Breast epithelium (tissue), 4 donors: Measurements from ENCODE around the gene FSIP1. TPM values are rescaled to one million over a fixed set of nuclear protein-coding genes. Genes with fewer than 3 reads are reported as not detected.

Experiments
- DNase-seq, 2 donors: peaks; one replicate each; pipeline ENCODE4 v3.0.0-alpha.2; 2019; ENCODE audit warnings: low spot score in 2 of 2
- H3K27ac ChIP-seq, 2 donors: fragments of 200-600 bp; sonication (generic) in 1 of 2; one replicate each; pipeline ENCODE4 v1.5.1; 2016 to 2019; ENCODE audit warnings: mild to moderate bottlenecking in 1 of 2
- H3K27me3 ChIP-seq, 2 donors: fragments of 200-600 bp; sonication (generic) in 1 of 2; one replicate each; pipeline versions ENCODE4 v1.5.1 to v1.6.0; 2017 to 2019; ENCODE audit warnings: control low read depth in 1 of 2, mild to moderate bottlenecking in 1 of 2
- H3K36me3 ChIP-seq: fragments of 200-600 bp; one replicate; pipeline ENCODE4 v1.5.1; 2019
- H3K4me1 ChIP-seq, 2 donors: fragments of 200-600 bp; sonication (generic); one replicate each; pipeline ENCODE4 v1.5.1; 2016 to 2019; ENCODE audit warnings: control low read depth in 1 of 2
- H3K4me3 ChIP-seq, 3 donors: fragments of 200-600 bp; sonication (generic); 1 replicate in 2 of 3; 2 replicates in 1 of 3; pipeline ENCODE4 v1.5.1; 2016 to 2019; ENCODE audit warnings: mild to moderate bottlenecking in 3 of 3, moderate library complexity in 2 of 3
- H3K9me3 ChIP-seq, 2 donors: fragments of 200-600 bp; sonication (generic) in 1 of 2; one replicate each; pipeline ENCODE4 v1.5.1; 2016 to 2019; ENCODE audit warnings: control low read depth in 1 of 2
- CTCF ChIP-seq, 3 donors: fragments of 450-650 bp; IDR thresholded peaks; one replicate each; pipeline ENCODE4 v1.5.1; 2016 to 2017; ENCODE audit warnings: antibody characterized with exemption in 3 of 3, mild to moderate bottlenecking in 3 of 3, moderate library complexity in 3 of 3
- POLR2A ChIP-seq: fragments of 450-650 bp; IDR thresholded peaks from one replicate; pipeline ENCODE4 v1.6.1; 2016; ENCODE audit warnings: antibody characterized with exemption, mild to moderate bottlenecking, moderate library complexity
- POLR2AphosphoS5 ChIP-seq, 3 donors: sonication (generic); formaldehyde crosslinking; IDR thresholded peaks; one replicate each; pipeline ENCODE4 v1.6.1; 2017; ENCODE audit warnings: antibody characterized with exemption in 3 of 3
- intact Hi-C: fragments of 100-400 bp; cut with DNase I; formaldehyde crosslinking; loops from one replicate; pipeline ENCODE4 v1.15.1; 2023; ENCODE audit warnings: low total_unique reads
- total RNA-seq, 3 donors: library from RNA; depleted of rRNA; stranded (reverse); fragments of >200 nt; gene quantifications; one replicate each; pipeline ENCODE4 v1.1.0, GENCODE V29; 2016

Gene FSIP1
- total RNA-seq, 3 donors from 2014 or later = 0.32 to 23.3 (median 16.2) TPM

GRCh38 chr15:39582286-39582976, 200.2 kb downstream of the FSIP1 start:
- Histone ChIP-seq H3K27ac (peak overlapping the region; percentile 96), H3K9me3 (no peaks in the 10 kb centered on the region), H3K4me1 (peaks cover 6 to 9% of the 10 kb centered on the region in 2 donors), H3K36me3 (no peaks in the 10 kb centered on the region), H3K27me3 (no peaks in the 10 kb centered on the region), H3K4me3 (peak overlapping the region; percentile 55 to 88 (median 71))
- TF ChIP-seq POLR2A = no peak
- TF ChIP-seq CTCF (IDR thresholded peaks at IDR 0.05) = no peak
- TF ChIP-seq POLR2AphosphoS5 (IDR thresholded peaks at IDR 0.05) = peak in 1 of 3 donors; percentile 51
- intact Hi-C loops = loop anchor here (5.0 kb wide), 1 partner anchor 410 kb away; no protein-coding TSS in a partner anchor
- DNase-seq = no peak

- Histone ChIP-seq H3K36me3 (no peaks in the 10 kb centered on the region), H3K4me3 (peak overlapping the region; percentile 55 to 88 (median 71)), H3K27me3 (no peaks in the 10 kb centered on the region), H3K27ac (peak overlapping the region; percentile 96), H3K9me3 (no peaks in the 10 kb centered on the region), H3K4me1 (peaks cover 3 to 9% of the 10 kb centered on the region in 2 donors)
- intact Hi-C loops = loop anchor here (5.0 kb wide), 1 partner anchor 410 kb away; no protein-coding TSS in a partner anchor
- peak in 1 of 3 donors; percentile 44 for TF ChIP-seq POLR2AphosphoS5 (IDR thresholded peaks at IDR 0.05)
- no peak for TF ChIP-seq POLR2A
- peak in 2 of 3 donors; percentile 33 to 37 for TF ChIP-seq CTCF (IDR thresholded peaks at IDR 0.05)
- peak; percentile 71 to 74 for DNase-seq
These were observed 200.8 kb downstream of the FSIP1 start for GRCh38 chr15:39581793-39582285.

GRCh38 chr15:39581242-39581792, 201.3 kb downstream of the FSIP1 start:
- Histone ChIP-seq H3K9me3 (no peaks in the 10 kb centered on the region), H3K27me3 (no peaks in the 10 kb centered on the region), H3K36me3 (no peaks in the 10 kb centered on the region), H3K4me3 (peak overlapping the region; percentile 55 to 88 (median 71)), H3K4me1 (peaks cover 3 to 7% of the 10 kb centered on the region in 2 donors), H3K27ac (peak overlapping the region; percentile 96)
- intact Hi-C loops = loop anchor here (5.0 kb wide), 1 partner anchor 409 kb away; no protein-coding TSS in a partner anchor
- DNase-seq = no peak
- peak; percentile 7 for TF ChIP-seq POLR2A
- no peak for TF ChIP-seq POLR2AphosphoS5 (IDR thresholded peaks at IDR 0.05)

GRCh38 chr15:39580485-39581241, 202.0 kb downstream of the FSIP1 start, which contains the start of gene THBS1:
TSS of gene THBS1 (plus strand) at chr15:39581079. CDS start at chr15:39581858, 779 bp downstream.
- Histone ChIP-seq H3K36me3 (no peaks in the 10 kb centered on the region), H3K4me1 (peaks cover under 1 to 3% of the 10 kb centered on the region in 2 donors), H3K27me3 (no peaks in the 10 kb centered on the region), H3K9me3 (no peaks in the 10 kb centered on the region), H3K27ac (peak within 1 kb of the TSS; percentile 96), H3K4me3 (peak within 1 kb of the TSS; percentile 55 to 88 (median 71))
- intact Hi-C loops = loop anchor here (5.0 kb wide), 1 partner anchor 408 kb away; no protein-coding TSS in a partner anchor
- peak; percentile 82 to 94 for DNase-seq
- TF ChIP-seq POLR2AphosphoS5 (IDR thresholded peaks at IDR 0.05) (peak; percentile 93 to 97 (median 96)), POLR2A (peak; percentile 88), CTCF (IDR thresholded peaks at IDR 0.05) (peak in 1 of 3 donors; percentile 11)

- no peaks in the 10 kb centered on the region for H3K27me3 ChIP-seq
- TF ChIP-seq CTCF (IDR thresholded peaks at IDR 0.05) = peak; percentile 76 to 99 (median 89)
- TF ChIP-seq POLR2AphosphoS5 (IDR thresholded peaks at IDR 0.05) = peak in 1 of 3 donors; percentile 13
- TF ChIP-seq POLR2A = no peak
- intact Hi-C loops = loop anchor here (5.0 kb wide), 1 partner anchor 408 kb away; no protein-coding TSS in a partner anchor
- no peaks in the 10 kb centered on the region for H3K9me3 ChIP-seq
- DNase-seq = peak; percentile 93
- H3K36me3 ChIP-seq = no peaks in the 10 kb centered on the region
- H3K4me3 ChIP-seq = peak overlapping the region; percentile 55 to 88 (median 71)
- H3K27ac ChIP-seq = peak overlapping the region; percentile 96
- peaks cover 0 to 3% of the 10 kb centered on the region in 2 donors for H3K4me1 ChIP-seq
These were observed 202.5 kb downstream of the FSIP1 start for GRCh38 chr15:39580117-39580484.
